ENCODE results near the gene ATP6V0D1. TPM values are rescaled to one million over a fixed set of nuclear protein-coding genes. Genes with fewer than 3 reads are reported as not detected.
"Not testable (repeated sequence)": the region's sequence is repeated elsewhere in the genome, so short reads cannot be mapped to it uniquely, and the experiment has no call there.

Gene ATP6V0D1
- total and polyA plus RNA-seq, 8 donors = 48.5 to 185 (median 58.6) TPM

DNA sequence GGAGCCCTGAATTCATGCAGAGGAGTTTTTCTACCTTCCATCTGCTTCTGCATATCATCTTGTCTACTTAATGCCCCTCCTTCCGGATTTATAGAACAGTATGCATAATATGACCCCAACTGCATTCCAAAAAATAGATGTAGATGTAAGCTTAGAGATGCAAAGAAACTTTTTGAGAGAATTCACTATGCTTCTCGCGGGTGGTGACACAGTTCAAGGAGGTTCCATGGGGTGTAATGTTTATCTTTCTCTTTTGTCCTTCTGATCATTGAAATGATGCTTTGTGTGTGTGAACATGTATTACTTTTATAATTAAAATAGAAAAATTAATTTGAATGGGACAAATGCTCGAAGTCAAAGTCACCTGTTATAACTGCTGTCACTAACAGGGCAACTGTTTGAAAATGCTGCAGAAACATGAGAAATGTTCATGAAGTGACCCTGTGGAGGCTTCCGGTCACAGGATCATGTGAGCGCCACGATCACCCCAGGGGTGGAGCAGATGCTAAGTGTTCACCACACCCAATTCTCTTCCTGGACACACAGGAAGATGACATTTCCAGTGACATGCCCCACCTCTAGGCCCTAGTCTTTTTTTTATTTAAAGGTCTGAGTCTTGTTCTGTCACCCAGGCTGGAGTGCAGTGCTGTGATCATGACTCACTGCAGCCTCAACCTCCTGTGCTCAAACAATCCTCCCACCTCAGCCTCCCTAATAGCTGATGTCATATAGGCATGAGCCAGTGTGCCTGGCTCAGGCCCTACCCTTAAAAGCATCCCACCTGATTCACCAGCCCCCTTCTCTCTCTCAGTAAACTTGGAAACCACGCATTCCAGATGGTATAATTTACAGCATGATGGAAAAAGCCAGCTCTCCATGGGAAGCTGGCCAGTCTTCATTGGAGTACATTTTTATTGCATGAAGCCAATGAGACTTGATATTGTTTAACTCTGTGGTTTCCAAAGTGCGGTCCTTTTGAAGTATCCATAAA lies 23.4 kb upstream of the ATP6V0D1 start:
- H3K27ac ChIP-seq = peak overlapping the region; percentile 58 to 70
- intact Hi-C loops (cut with DNase I) = no loop called here
- peaks cover 4 to 34% of the 10 kb centered on the region in 2 donors for H3K4me1 ChIP-seq
- ATAC-seq = peak; percentile 91
- no peaks in the 10 kb centered on the region for H3K9me3 ChIP-seq
- peak in 2 of 4 donors; percentile 79 to 81 for DNase-seq
- no peak overlapping the region for H3K4me3 ChIP-seq
- H3K36me3 ChIP-seq = no peaks in the 10 kb centered on the region
- H3K27me3 ChIP-seq = no peaks in the 10 kb centered on the region
- TF ChIP-seq, protein P1, sequence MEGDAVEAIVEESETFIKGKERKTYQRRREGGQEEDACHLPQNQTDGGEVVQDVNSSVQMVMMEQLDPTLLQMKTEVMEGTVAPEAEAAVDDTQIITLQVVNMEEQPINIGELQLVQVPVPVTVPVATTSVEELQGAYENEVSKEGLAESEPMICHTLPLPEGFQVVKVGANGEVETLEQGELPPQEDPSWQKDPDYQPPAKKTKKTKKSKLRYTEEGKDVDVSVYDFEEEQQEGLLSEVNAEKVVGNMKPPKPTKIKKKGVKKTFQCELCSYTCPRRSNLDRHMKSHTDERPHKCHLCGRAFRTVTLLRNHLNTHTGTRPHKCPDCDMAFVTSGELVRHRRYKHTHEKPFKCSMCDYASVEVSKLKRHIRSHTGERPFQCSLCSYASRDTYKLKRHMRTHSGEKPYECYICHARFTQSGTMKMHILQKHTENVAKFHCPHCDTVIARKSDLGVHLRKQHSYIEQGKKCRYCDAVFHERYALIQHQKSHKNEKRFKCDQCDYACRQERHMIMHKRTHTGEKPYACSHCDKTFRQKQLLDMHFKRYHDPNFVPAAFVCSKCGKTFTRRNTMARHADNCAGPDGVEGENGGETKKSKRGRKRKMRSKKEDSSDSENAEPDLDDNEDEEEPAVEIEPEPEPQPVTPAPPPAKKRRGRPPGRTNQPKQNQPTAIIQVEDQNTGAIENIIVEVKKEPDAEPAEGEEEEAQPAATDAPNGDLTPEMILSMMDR (IDR thresholded peaks at IDR 0.05) = no peak

DNA sequence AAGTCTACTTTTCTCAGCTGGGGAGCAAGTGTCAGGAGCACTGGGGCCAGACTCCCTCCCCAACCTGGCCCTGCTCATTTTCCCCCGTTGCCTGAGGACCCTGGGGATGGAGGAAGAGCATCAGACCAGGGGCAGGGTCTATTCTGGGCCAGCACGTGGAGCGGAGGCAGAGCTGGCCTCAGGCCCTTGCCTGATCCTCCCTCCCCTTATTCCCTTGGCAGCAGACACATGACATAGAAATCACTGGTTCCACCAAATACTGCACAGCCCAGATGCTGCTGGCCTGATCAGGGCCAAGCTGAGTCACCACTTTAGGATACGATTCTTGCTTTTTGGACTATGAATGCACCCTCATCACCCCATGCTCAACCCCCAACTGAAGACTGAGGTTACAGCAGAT lies 18.1 kb upstream of the ATP6V0D1 start:
- peaks cover 0 to 13% of the 10 kb centered on the region in 2 donors for H3K4me1 ChIP-seq
- TF ChIP-seq, protein P1 (IDR thresholded peaks at IDR 0.05) = no peak
- intact Hi-C loops (cut with DNase I) = no loop called here
- no peak overlapping the region for H3K4me3 ChIP-seq
- ATAC-seq (peak; percentile 53), DNase-seq (no peak)
- no peaks in the 10 kb centered on the region for H3K27me3 ChIP-seq
- no peaks in the 10 kb centered on the region for H3K36me3 ChIP-seq
- no peak overlapping the region for H3K27ac ChIP-seq
- H3K9me3 ChIP-seq = no peaks in the 10 kb centered on the region

DNA sequence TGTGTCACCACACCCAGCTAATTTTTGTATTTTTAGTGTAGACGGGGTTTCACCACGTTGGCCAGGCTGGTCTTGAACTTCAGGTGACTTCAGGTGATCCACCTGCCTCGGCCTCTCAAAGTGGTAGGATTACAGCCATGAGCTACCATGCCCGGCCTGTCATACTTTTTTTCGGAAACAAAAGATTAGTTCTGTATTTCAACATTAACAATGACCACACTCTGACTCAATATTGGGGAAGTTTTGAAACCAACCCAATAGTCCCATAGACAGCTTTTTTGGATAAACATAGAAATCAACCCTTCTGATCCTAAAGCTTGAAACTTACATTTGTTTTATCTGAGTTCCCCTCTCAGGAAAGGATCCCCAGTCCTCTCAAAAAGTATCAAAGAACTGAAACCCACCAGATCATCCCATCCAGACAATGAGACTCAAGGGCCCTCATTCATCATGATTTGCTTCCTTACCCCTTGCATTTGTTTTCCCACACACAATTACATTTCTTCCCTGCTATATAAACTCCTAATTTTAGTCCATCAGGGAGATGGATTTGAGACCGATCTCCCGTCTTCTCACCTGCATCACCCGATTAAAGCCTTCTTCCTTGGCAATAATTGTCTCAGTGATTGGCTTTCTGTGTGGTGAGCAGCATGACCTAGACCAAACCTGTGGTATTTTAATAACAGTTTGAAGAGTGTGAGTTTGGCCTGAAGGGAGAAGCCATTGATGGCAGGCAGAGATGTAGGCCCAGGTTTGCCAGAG lies 9.6 kb upstream of the ATP6V0D1 start:
- intact Hi-C loops (cut with DNase I) = no loop called here
- Histone ChIP-seq H3K27ac (peak overlapping the region; percentile 11 to 91), H3K4me3 (no peak overlapping the region), H3K27me3 (no peaks in the 10 kb centered on the region), H3K4me1 (peaks cover 0 to 90% of the 10 kb centered on the region in 2 donors), H3K9me3 (no peaks in the 10 kb centered on the region), H3K36me3 (no peaks in the 10 kb centered on the region)
- TF ChIP-seq, protein P1 (IDR thresholded peaks at IDR 0.05) = no peak
- no peak for DNase-seq
- peak; percentile 8 for ATAC-seq

DNA sequence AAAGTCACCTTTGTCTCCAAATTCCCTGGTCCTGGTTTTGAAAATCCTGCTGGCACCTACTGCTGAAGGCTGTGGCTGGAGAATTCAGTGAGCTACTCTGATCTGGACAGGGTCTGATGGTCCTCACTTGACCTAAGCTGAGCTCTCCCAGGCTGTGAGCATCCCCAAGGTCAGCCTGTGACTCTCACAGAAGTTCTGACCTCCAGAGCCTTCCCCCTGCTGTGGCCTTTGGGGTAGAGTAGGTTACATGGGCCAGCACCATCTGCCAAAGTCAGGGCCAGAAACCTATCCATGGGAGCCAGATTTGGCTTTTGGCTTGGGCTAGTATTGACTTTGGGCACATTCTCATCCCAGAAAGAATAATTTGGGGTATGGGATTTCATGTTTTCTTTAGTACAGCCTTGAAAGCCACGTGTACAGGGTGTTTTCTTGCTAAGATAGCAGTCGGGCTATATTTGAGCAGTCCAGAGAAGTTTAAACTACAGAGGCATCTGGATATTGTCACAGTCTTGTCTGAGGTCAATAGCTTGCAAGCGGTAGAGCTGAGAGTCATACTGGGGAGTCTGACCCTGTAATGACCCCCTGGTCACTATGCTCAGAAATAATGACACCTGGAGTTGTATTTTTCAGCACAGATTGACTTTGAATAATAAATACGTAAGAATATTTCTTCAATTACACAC lies 8.6 kb upstream of the ATP6V0D1 start:
- intact Hi-C loops (cut with DNase I) = no loop called here
- H3K36me3 ChIP-seq = no peaks in the 10 kb centered on the region
- no peaks in the 10 kb centered on the region for H3K9me3 ChIP-seq
- TF ChIP-seq, protein P1 (IDR thresholded peaks at IDR 0.05) = no peak
- DNase-seq = no peak
- ATAC-seq = no peak
- H3K27ac ChIP-seq = peak overlapping the region; percentile 31 to 91
- peak overlapping the region in 1 of 2 donors; percentile 6 for H3K4me3 ChIP-seq
- peaks cover 0 to 94% of the 10 kb centered on the region in 2 donors for H3K4me1 ChIP-seq
- no peaks in the 10 kb centered on the region for H3K27me3 ChIP-seq

DNA sequence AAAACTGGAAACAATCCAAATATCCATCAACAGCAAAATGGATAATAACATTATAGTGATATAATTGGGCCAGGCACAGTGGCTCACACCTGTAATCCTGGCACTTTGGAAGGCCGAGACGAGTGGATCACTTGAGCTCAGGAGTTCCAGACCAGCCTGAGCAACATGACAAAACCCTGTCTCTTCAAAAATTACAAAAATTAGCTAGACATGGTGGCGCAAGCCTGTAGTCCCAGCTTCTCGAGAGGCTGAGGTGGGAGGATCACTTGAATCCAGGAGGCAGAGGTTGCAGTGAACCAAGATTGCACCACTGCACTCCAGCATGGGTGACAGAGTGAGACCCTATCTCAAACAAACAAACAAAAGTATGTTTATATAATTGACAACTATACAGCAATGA lies 6.6 kb upstream of the ATP6V0D1 start:
- Histone ChIP-seq H3K27ac (peak overlapping the region in 1 of 2 donors; percentile 91), H3K4me1 (peaks cover 1 to 93% of the 10 kb centered on the region in 2 donors)
- DNase-seq; ATAC-seq; H3K36me3 ChIP-seq; intact Hi-C loops (cut with DNase I); H3K4me3 ChIP-seq; H3K27me3 ChIP-seq; H3K9me3 ChIP-seq: not testable (repeated sequence)

All from left lung (tissue), 10 donors.